Suppressor macrophage treated with lipopolysaccharide for 1 hour (primary cell): ENCODE results near the gene COL9A1.
"Not testable (repeated sequence)": the region's sequence is repeated elsewhere in the genome, so short reads cannot be mapped to it uniquely, and the experiment has no call there.

ENCODE experiments used
- DNase-seq, 3 donors: peaks; one replicate each; pipeline ENCODE4 v3.0.0-alpha.2; 2020 to 2022

The COL9A1 gene

GRCh38 chr6:70303034-70303525 is at the start of gene COL9A1:
Gene COL9A1 (minus strand): TSS chr6:70303084. CDS start chr6:70302924, 160 bp downstream.
- no peak for DNase-seq

GRCh38 chr6:70351461-70351860 is 48.6 kb upstream of the COL9A1 start:
- DNase-seq, result no peak

GRCh38 chr6:70345619-70346018 is 42.7 kb upstream of the COL9A1 start:
- no peak for DNase-seq

- no peak for DNase-seq
Measured at GRCh38 chr6:70343313-70343712, 40.4 kb upstream of the COL9A1 start.

GRCh38 chr6:70339810-70340209 is 36.9 kb upstream of the COL9A1 start:
- not testable (repeated sequence) for DNase-seq

GRCh38 chr6:70338775-70339174 is 35.9 kb upstream of the COL9A1 start:
- DNase-seq, result no peak

- no peak for DNase-seq
Measured at GRCh38 chr6:70337743-70338105, 34.8 kb upstream of the COL9A1 start.

- no peak for DNase-seq
Measured at GRCh38 chr6:70336996-70337742, 34.3 kb upstream of the COL9A1 start.

GRCh38 chr6:70327036-70327435 is 24.2 kb upstream of the COL9A1 start:
- DNase-seq, result no peak

GRCh38 chr6:70325009-70325408 is 22.1 kb upstream of the COL9A1 start:
- DNase-seq, result no peak

GRCh38 chr6:70317799-70318198 is 14.9 kb upstream of the COL9A1 start:
- not testable (repeated sequence) for DNase-seq

- no peak for DNase-seq
Measured at GRCh38 chr6:70315079-70315751, 12.3 kb upstream of the COL9A1 start.

GRCh38 chr6:70314296-70314695 is 11.4 kb upstream of the COL9A1 start:
- DNase-seq, result no peak

GRCh38 chr6:70312165-70312745 is 9.4 kb upstream of the COL9A1 start:
- no peak for DNase-seq

- DNase-seq, result peak; percentile 41 to 61 (median 49)
Measured at GRCh38 chr6:70310063-70310694, 7.3 kb upstream of the COL9A1 start.

GRCh38 chr6:70309243-70309642 is 6.4 kb upstream of the COL9A1 start:
- DNase-seq, result no peak

GRCh38 chr6:70308142-70308541 is 5.3 kb upstream of the COL9A1 start:
- not testable (repeated sequence) for DNase-seq

- DNase-seq, result no peak
Measured at GRCh38 chr6:70307008-70307407, 4.1 kb upstream of the COL9A1 start.

GRCh38 chr6:70304616-70305015 is 1.7 kb upstream of the COL9A1 start:
- DNase-seq, result no peak

GRCh38 chr6:70299456-70299855 is 3.4 kb downstream of the COL9A1 start:
- peak in 2 of 3 donors; percentile 8 to 18 for DNase-seq

- no peak for DNase-seq
Measured at GRCh38 chr6:70298068-70298467, 4.8 kb downstream of the COL9A1 start.

GRCh38 chr6:70292193-70292592 is 10.7 kb downstream of the COL9A1 start:
- DNase-seq, result no peak

- peak in 1 of 3 donors; percentile 3 for DNase-seq
Measured at GRCh38 chr6:70289299-70289698, 13.6 kb downstream of the COL9A1 start.
